Lung (tissue), 12 donors: ENCODE measurements around the gene BABAM2. TPM values are rescaled to one million over a fixed set of nuclear protein-coding genes. Genes with fewer than 3 reads are reported as not detected.
"Not testable (repeated sequence)": the region's sequence is repeated elsewhere in the genome, so short reads cannot be mapped to it uniquely, and the experiment has no call there.

Source experiments
- ATAC-seq: fragments of 200-7000 bp; cut with Tn5 transposase; one replicate; pipeline ENCODE4 v1.9.1; 2020; ENCODE audit warnings: moderate number of reproducible peaks; ENCODE audit not compliant: insufficient read depth, low FRiP score
- DNase-seq, 3 donors: peaks; one replicate each; pipeline ENCODE4 v3.0.0-alpha.2; 2013 to 2017
- H3K27ac ChIP-seq, 2 donors: one replicate each; pipeline ENCODE4 v1.5.1; 2013; ENCODE audit warnings: mild to moderate bottlenecking in 2 of 2, moderate library complexity in 2 of 2, control low read depth in 1 of 2, inconsistent platforms in 1 of 2, low read depth in 1 of 2, low read length in 1 of 2
- H3K27me3 ChIP-seq, 3 donors: one replicate each; pipeline ENCODE4 v1.5.1; 2013; ENCODE audit warnings: low read length in 2 of 3; ENCODE audit not compliant: control insufficient read depth in 3 of 3, insufficient read depth in 3 of 3
- H3K36me3 ChIP-seq, 4 donors: one replicate each; pipeline ENCODE4 v1.5.1; 2013; ENCODE audit warnings: low read length in 4 of 4, mild to moderate bottlenecking in 1 of 4, moderate library complexity in 1 of 4; ENCODE audit not compliant: control insufficient read depth in 4 of 4, insufficient read depth in 4 of 4
- H3K4me1 ChIP-seq, 5 donors: one replicate each; pipeline ENCODE4 v1.5.1; 2013; ENCODE audit warnings: low read length in 5 of 5, mild to moderate bottlenecking in 2 of 5, moderate library complexity in 1 of 5; ENCODE audit not compliant: control insufficient read depth in 5 of 5, insufficient read depth in 5 of 5
- H3K4me3 ChIP-seq: one replicate; pipeline ENCODE4 v1.5.1; 2013; ENCODE audit warnings: mild to moderate bottlenecking, control low read depth, moderate library complexity
- H3K9ac ChIP-seq, 2 donors: one replicate each; pipeline ENCODE4 v1.5.1; 2013; ENCODE audit warnings: low read length in 2 of 2, control low read depth in 1 of 2; ENCODE audit not compliant: insufficient read depth in 1 of 2
- H3K9me3 ChIP-seq, 4 donors: one replicate each; pipeline ENCODE4 v1.5.1; 2013; ENCODE audit warnings: low read length in 3 of 4, mild to moderate bottlenecking in 1 of 4, moderate library complexity in 1 of 4; ENCODE audit not compliant: control insufficient read depth in 4 of 4, insufficient read depth in 3 of 4
- CTCF ChIP-seq: IDR thresholded peaks from 2 replicates; pipeline ENCODE4 v1.5.1; 2012; ENCODE audit warnings: mild to moderate bottlenecking; ENCODE audit errors: control extremely low read depth, extremely low read depth
- WGBS, 2 donors: extraction: QIAGEN DNeasy Blood & Tissue Kit; methylation state at CpG; one replicate each; pipeline ENCODE4 v1.1.7; 2013; 5-methylcytosine and 5-hydroxymethylcytosine counted together
- polyA plus RNA-seq, 2 donors: library from polyadenylated mRNA; stranded (reverse); fragments of 200-250 nt; gene quantifications; one replicate each; pipeline ENCODE4 v1.2.1, GENCODE V29; 2013
- total RNA-seq, 2 donors: library from RNA; depleted of rRNA in 1 of 2; stranded (reverse); fragments of >200 nt in 1 of 2; gene quantifications; one replicate each; pipeline ENCODE4 v1.2.1, GENCODE V29; 2014 to 2021
- donor health status: control.
- donor health status: control.
- donor health status: Bipolar disorder and iron deficiency.
- donor health status: healthy.
- donor health status: DM: yes; HTN: yes; CAD: no.

BABAM2 gene
- total and polyA plus RNA-seq, 4 donors = 19.0 to 43.3 (median 33.7) TPM

DNA sequence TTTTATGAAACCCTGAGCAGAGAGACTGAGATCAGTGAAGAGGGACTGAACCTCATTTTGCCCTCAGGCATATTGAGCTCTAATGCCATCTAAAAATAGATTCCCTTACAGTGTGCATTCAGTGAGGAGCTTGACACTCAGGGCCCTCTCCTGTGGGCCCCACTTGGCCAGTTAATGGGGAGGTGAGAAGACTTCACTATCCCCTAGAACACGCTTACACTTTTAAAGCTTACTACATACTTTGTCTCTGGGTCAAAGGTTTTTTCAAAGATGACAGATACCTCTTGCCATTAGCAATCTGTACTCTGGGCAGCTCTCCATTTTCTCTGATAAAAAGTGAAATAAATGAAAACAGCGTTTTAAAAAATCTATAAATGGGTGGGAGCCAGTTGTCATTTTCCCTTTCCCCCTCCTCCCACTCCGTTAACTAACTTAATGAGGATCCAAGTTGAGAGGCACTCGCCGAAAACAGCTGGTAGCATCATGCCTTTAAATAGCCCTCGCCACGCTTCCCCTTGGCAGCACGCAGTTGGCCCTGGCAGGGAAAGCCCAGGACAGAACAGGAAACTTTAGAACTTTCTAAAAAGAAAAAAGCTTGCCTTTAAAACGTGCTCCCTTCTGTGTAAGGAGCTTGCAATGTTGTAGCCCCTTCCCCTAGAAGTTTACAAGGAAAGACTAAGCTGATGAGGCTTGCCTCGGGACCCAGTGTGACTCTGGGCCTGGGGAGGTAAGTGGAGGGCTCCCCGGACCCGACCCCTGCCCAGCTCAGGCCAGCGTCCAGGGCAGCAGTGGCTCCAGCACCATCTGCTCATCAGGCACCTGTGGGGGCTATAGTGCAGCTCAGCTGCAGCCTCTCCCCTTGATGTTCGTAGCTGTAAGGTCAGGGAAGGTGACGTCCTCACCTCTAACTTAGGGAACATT is 443.3 kb downstream of the BABAM2 start:
- H3K4me1 ChIP-seq = peaks cover 0 to 32% (median 5%) of the 10 kb centered on the region in 5 donors
- no peaks in the 10 kb centered on the region for H3K27me3 ChIP-seq
- ATAC-seq (no peak), DNase-seq (peak; percentile 60 to 76 (median 74))
- no peak overlapping the region for H3K4me3 ChIP-seq
- no peak overlapping the region for H3K9ac ChIP-seq
- TF ChIP-seq CTCF = no peak
- peak overlapping the region in 1 of 2 donors; percentile 93 for H3K27ac ChIP-seq
- H3K9me3 ChIP-seq = peaks cover 0 to 2% (median 0%) of the 10 kb centered on the region in 4 donors
- H3K36me3 ChIP-seq = peaks cover 0 to 1% (median 0%) of the 10 kb centered on the region in 4 donors
- WGBS, 2 donors = 63 to 71% methylated on average over 15 of the region's 15 CpGs

- Histone ChIP-seq H3K9me3 (peaks cover 0 to 2% (median 0%) of the 10 kb centered on the region in 4 donors), H3K27ac (peak overlapping the region in 1 of 2 donors; percentile 93), H3K4me3 (no peak overlapping the region), H3K36me3 (peaks cover 0 to 5% (median 0%) of the 10 kb centered on the region in 4 donors), H3K9ac (no peak overlapping the region), H3K4me1 (peaks cover 0 to 38% (median 5%) of the 10 kb centered on the region in 5 donors), H3K27me3 (no peaks in the 10 kb centered on the region)
- WGBS, 2 donors = 93 to 95% methylated on average over 8 of the region's 8 CpGs
- no peak for TF ChIP-seq CTCF
- ATAC-seq (no peak), DNase-seq (no peak)
Measured at GRCh38 chr2:28334527-28334894, 444.0 kb downstream of the BABAM2 start.

GRCh38 chr2:28335265-28335664 is 444.7 kb downstream of the BABAM2 start:
- H3K4me3 ChIP-seq, H3K36me3 ChIP-seq, H3K27me3 ChIP-seq, ATAC-seq, H3K9me3 ChIP-seq, DNase-seq, H3K9ac ChIP-seq, H3K27ac ChIP-seq: not testable (repeated sequence)
- H3K4me1 ChIP-seq = peaks cover 0 to 41% (median 5%) of the 10 kb centered on the region in 5 donors
- WGBS, 2 donors = 96% methylated on average over 11 of the region's 11 CpGs

- no peak overlapping the region for H3K4me3 ChIP-seq
- H3K27ac ChIP-seq = no peak overlapping the region
- DNase-seq = no peak
- no peaks in the 10 kb centered on the region for H3K27me3 ChIP-seq
- no peak for ATAC-seq
- H3K9me3 ChIP-seq = peaks cover 0 to 2% (median 0%) of the 10 kb centered on the region in 4 donors
- peaks cover 0 to 7% (median 0%) of the 10 kb centered on the region in 4 donors for H3K36me3 ChIP-seq
- H3K9ac ChIP-seq = no peak overlapping the region
- no peak for TF ChIP-seq CTCF
- 95 to 98% methylated on average over 6 of the region's 6 CpGs for WGBS, 2 donors
- H3K4me1 ChIP-seq = peaks cover 0 to 41% (median 5%) of the 10 kb centered on the region in 5 donors
Measured at GRCh38 chr2:28335666-28336065, 445.1 kb downstream of the BABAM2 start.
